ENCODE results near the gene MINDY4.

DNA sequence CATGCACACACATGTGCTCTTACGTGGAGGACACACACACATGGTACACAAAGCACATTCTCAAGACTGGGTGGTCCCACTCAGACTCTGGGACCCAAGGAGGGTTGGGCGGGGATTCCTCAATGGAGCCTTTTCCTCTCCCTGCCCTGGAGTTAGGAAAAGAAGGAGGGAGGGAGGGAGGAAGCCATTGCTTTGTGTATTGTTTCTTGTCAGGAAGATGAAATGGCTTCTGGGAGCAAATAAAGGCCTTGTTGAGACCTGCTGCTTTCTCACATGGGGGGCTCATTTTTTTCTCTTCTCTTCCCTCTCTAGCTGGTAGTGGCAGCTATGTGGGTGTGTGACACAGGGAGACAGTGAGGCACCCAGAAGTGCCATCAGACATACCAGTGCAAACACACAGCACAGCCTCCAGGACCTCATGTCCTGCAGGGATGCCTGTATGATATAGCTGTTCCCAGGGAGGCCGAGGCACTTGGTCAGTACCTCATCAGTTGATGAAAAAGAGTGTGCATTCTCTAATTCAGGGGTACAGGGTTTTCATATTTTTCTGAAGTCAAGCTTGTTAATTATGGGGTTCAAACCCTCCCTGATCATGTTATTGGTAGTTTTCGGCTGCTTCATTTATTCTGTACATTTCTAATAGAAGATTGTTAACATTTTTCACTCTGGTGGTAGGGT, 146.1 kb downstream of the MINDY4 start:
- TF ChIP-seq ZNF274 (IDR thresholded peaks at IDR 0.05; ENCODE audit: low read depth, low read length) (no peak), SUZ12 (IDR thresholded peaks at IDR 0.05; ENCODE audit: extremely low read depth, insufficient read depth, insufficient read length) (no peak)

Measured in NT2/D1 (cell line).